Effector CD8-positive, alpha-beta T cell (primary cell): ENCODE measurements around the gene FBXL20.

Experiments used
- DNase-seq: peaks from one replicate; lab custom pipeline; 2025; lab: John Stamatoyannopoulos, UW

The FBXL20 gene

GRCh38 chr17:39225308-39225958 is 176.0 kb downstream of the FBXL20 start, which contains the start of gene STAC2:
Gene STAC2, minus strand, starts transcription at chr17:39225945. Its CDS starts 443 bp downstream, at chr17:39225502.
- DNase-seq: no peak

- DNase-seq: no peak
These were observed 176.6 kb downstream of the FBXL20 start for GRCh38 chr17:39224778-39225307.

GRCh38 chr17:39223907-39224777 is 177.3 kb downstream of the FBXL20 start:
- DNase-seq: no peak

DNA sequence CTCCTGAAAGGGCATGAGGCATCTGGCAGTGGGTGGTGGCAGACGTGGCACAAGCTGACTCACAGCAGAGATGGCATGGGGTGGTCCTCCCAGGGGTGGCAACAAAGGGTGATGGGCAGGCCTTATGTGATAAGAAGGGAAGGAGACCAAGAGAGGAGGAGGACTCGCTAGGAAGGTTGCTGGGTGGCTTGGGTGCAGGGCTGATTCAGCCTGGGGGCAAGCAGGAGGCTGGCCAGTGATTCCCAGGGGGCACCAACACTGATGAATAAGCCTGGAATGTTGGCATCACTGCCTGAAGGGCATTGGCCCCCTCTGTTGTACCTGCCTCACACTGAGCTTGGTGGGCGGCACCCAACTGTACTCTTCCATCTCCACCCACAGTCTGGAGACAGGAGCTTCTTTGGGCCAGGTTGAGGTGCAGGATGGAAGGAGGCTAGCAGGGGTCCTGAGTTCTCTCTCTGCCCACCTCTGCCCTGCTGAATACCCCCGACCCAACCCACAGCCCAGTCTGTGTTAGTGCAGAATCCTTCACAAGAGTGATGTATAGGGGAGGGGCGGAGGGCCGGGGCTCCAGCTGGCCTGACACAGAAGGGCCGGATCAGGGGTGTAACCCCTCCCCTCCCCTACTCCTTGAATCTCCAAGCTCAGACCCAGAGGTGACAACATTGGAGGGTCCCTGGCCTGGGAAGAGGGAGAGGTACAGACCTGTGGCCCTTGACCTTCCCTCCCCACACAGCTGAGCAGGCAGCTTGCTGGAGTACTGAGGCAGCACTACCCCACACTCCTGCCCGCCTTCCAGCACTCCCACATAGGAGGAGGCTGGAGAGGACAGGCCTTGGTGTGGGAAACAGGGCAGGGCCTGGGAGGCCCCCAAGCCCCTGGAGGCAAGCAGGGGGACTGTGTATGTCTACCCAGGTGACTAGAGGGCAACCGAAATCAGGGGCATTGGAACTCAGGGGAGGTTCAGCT is 178.3 kb downstream of the FBXL20 start:
- no peak for DNase-seq

GRCh38 chr17:39222151-39222550 is 179.3 kb downstream of the FBXL20 start:
- DNase-seq: no peak

- DNase-seq: no peak
These were observed 179.9 kb downstream of the FBXL20 start for GRCh38 chr17:39221572-39221971.

GRCh38 chr17:39219647-39220154 is 181.7 kb downstream of the FBXL20 start:
- DNase-seq: no peak

DNA sequence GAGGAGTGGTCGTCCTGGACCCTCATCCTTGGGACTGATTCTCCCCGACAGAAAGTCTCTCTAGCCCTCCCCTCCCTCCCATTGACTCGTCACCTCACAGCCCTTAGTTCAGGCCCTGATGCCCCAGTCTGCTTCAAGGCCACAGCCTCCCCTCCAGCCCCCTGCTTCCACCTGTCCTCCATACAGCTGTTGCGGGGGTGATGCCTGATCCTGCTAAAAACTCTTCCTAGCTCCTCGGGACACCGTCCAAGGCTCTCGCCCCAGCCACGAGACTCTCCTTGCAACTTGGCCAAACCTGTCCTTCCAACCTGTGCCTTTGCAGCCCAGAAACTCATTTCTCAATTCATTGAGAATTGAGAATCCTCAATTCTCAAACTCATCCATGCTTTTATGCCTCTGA is 182.5 kb downstream of the FBXL20 start:
- DNase-seq: no peak

GRCh38 chr17:39217734-39218369 is 183.6 kb downstream of the FBXL20 start:
- DNase-seq: no peak

DNA sequence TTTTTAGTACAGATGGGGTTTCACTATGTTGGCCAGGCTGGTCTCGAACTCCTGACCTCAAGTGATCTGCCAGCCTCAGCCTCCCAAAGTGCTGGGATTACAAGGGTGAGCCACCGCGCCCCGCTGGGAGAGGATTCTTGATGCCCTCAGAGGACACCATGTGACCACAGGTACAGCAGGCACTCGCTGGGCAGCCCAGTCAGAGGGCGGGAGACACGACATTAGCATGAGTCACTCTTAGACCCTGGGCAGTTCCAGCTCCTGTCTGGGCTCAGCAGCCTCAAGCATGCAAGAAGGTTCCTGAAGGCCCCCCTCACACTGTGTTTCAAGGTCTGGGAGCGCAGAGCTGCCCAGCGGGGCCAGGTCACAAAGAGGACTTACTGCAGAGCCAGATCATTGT is 187.6 kb downstream of the FBXL20 start:
- no peak for DNase-seq

- DNase-seq: no peak
These were observed 188.5 kb downstream of the FBXL20 start for GRCh38 chr17:39212841-39213480.

DNA sequence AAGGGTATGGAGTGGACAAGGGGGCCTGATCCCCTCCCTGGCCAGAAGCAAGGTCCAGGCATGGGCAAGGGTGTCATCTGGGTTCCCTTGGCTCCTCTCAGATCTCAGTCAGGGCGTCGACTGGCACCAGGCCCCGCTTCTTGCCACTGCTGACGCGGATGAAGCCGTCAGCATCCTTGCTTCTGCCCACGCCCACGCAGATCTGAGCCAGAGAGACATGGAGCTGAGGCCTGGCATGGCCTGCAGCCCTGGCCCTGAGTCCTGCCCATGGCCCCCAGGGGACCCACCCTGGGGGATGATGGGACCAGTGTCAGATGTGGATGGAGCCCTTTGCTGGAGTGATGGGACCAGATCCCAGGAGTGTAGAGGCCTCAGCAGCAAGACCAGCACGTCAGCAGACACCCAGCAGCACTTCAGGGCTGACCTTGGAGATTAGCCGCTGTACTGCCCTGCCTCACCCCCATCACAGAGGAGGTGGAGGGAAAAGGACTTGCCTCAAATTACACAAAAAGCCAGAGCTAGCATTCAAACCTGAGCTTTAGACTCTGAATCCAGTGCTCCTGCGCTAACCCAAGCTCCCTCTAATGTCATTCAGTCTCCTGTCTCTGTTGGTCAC is 189.1 kb downstream of the FBXL20 start:
- no peak for DNase-seq

DNA sequence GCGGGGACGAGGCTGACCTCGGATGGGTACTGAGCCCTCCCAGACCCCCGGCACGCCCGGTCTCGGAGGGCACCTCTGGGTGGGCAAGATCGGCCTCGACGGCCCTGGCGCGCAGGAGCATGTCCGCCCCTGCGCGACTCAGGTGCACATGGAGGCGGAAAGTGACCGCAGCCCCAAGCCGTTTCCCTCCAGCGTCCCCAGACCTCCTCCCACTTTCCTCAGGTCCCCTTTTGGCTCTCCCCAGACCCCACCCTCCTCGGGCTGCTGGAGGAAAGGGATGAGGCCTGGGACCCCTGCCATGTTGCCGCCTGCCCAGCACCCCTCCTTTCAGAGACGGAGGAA is 191.4 kb downstream of the FBXL20 start:
- no peak for DNase-seq

GRCh38 chr17:39209317-39210092 is 191.9 kb downstream of the FBXL20 start:
- peak; percentile 68 for DNase-seq

- DNase-seq: no peak
These were observed 192.5 kb downstream of the FBXL20 start for GRCh38 chr17:39208893-39209292.

DNA sequence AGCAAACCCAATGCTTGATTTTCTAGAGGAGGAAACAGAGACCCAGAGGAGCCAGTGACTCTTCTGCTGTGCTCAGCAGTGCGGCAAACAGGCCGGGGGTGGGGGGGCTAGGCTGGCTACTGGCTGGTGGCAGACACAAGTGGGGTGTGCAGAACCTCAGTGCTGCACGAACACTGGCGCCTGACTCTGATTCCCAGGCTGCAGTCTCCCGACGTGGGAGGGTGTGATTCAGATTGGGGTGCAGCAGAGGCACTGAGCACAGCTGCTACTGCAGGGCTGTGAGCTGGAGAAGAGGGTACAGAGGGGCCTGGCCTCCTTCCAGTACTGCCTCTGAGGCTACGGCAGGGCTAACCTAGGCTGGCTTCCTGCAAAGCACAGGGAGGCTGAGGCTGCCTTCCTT is 193.3 kb downstream of the FBXL20 start:
- DNase-seq: no peak

- no peak for DNase-seq
These were observed 196.3 kb downstream of the FBXL20 start for GRCh38 chr17:39205112-39205526.

- no peak for DNase-seq
These were observed 197.2 kb downstream of the FBXL20 start for GRCh38 chr17:39204245-39204644.
